ENCODE measurements around the gene SLC2A9. TPM values are rescaled to one million over a fixed set of nuclear protein-coding genes. Genes with fewer than 3 reads are reported as not detected.

The SLC2A9 gene
- polyA plus RNA-seq, 1 donor from 2014 or later = not detected

- Histone ChIP-seq H3K9ac (ENCODE audit: low read length) (no peak overlapping the region), H3K9me3 (ENCODE audit: low read length) (no peaks in the 10 kb centered on the region), H3K36me3 (ENCODE audit: insufficient read depth, low read length) (no peaks in the 10 kb centered on the region), H3F3A (ENCODE audit: insufficient read depth, low read length, poor library complexity, severe bottlenecking) (no peaks in the 10 kb centered on the region), H3K79me2 (replicated peaks; ENCODE audit: insufficient read depth, low read length) (no peaks in the 10 kb centered on the region), H4K20me1 (ENCODE audit: insufficient read depth) (no peaks in the 10 kb centered on the region), H3K27ac (ENCODE audit: low read length) (no peak overlapping the region), H3K27me3 (ENCODE audit: insufficient read depth, low read depth, low read length) (no peaks in the 10 kb centered on the region), H2AFZ (ENCODE audit: low read depth, low read length) (no peak overlapping the region), H3K9me2 (ENCODE audit: insufficient read depth, low read length) (no peaks in the 10 kb centered on the region), H3K4me2 (ENCODE audit: low read length) (no peak overlapping the region), H3K4me3 (ENCODE audit: low read length) (no peak overlapping the region)
- TF ChIP-seq MXI1 (conservative IDR thresholded peaks at IDR 0.05; ENCODE audit: poor library complexity, severe bottlenecking) = no peak
- TF ChIP-seq EP300 (conservative IDR thresholded peaks at IDR 0.05; ENCODE audit: poor library complexity, severe bottlenecking) = no peak
- TF ChIP-seq RAD21 (conservative IDR thresholded peaks at IDR 0.05) = no peak
- no peak for TF ChIP-seq REST (IDR thresholded peaks at IDR 0.05; ENCODE audit: borderline replicate concordance)
- TF ChIP-seq POLR2AphosphoS5 (IDR thresholded peaks at IDR 0.05) = no peak
- no peak for TF ChIP-seq CTCF (IDR thresholded peaks at IDR 0.05; ENCODE audit: poor library complexity, severe bottlenecking)
- TF ChIP-seq EZH2 (IDR thresholded peaks at IDR 0.05; ENCODE audit: borderline replicate concordance, insufficient read depth, low read length, poor library complexity, severe bottlenecking) = no peak
- no peak for TF ChIP-seq TAF1 (IDR thresholded peaks at IDR 0.05; ENCODE audit: low read depth)
- no peak for TF ChIP-seq SMC3 (conservative IDR thresholded peaks at IDR 0.05; ENCODE audit: poor library complexity)
Observed at GRCh38 chr4:9913846-9914245, 107.5 kb downstream of the SLC2A9 start.

- Histone ChIP-seq H4K20me1 (ENCODE audit: insufficient read depth) (no peaks in the 10 kb centered on the region), H3K79me2 (replicated peaks; ENCODE audit: insufficient read depth, low read length) (no peaks in the 10 kb centered on the region), H3K27me3 (ENCODE audit: insufficient read depth, low read depth, low read length) (no peaks in the 10 kb centered on the region), H2AFZ (ENCODE audit: low read depth, low read length) (no peak overlapping the region), H3K4me2 (ENCODE audit: low read length) (no peak overlapping the region), H3K4me3 (ENCODE audit: low read length) (no peak overlapping the region), H3K27ac (ENCODE audit: low read length) (no peak overlapping the region), H3K9me3 (ENCODE audit: low read length) (no peaks in the 10 kb centered on the region), H3F3A (ENCODE audit: insufficient read depth, low read length, poor library complexity, severe bottlenecking) (no peaks in the 10 kb centered on the region), H3K9ac (ENCODE audit: low read length) (no peak overlapping the region), H3K9me2 (ENCODE audit: insufficient read depth, low read length) (no peaks in the 10 kb centered on the region), H3K36me3 (ENCODE audit: insufficient read depth, low read length) (no peaks in the 10 kb centered on the region)
- TF ChIP-seq EP300 (conservative IDR thresholded peaks at IDR 0.05; ENCODE audit: poor library complexity, severe bottlenecking) (no peak), POLR2AphosphoS5 (IDR thresholded peaks at IDR 0.05) (no peak), RAD21 (conservative IDR thresholded peaks at IDR 0.05) (no peak), SMC3 (conservative IDR thresholded peaks at IDR 0.05; ENCODE audit: poor library complexity) (no peak), TAF1 (IDR thresholded peaks at IDR 0.05; ENCODE audit: low read depth) (no peak)
Observed at GRCh38 chr4:9906996-9907395, 114.3 kb downstream of the SLC2A9 start.
